Fibroblast of villous mesenchyme (primary cell): ENCODE data around the gene NUMBL. TPM values are rescaled to one million over a fixed set of nuclear protein-coding genes. Genes with fewer than 3 reads are reported as not detected.

Experiments
- DNase-seq: peaks from one replicate; pipeline ENCODE4 v3.0.0-alpha.2; 2010; ENCODE audit warnings: low read depth
- H3K4me3 ChIP-seq: 2 replicates; pipeline ENCODE4 v1.5.1; 2011; ENCODE audit warnings: low read depth, mild to moderate bottlenecking, low read length
- total RNA-seq: library from RNA; depleted of rRNA; stranded (reverse); fragments of >200 nt; gene quantifications from 2 replicates; pipeline ENCODE4 v1.2.3, GENCODE V29; 2012
- TF ChIP-seq, protein P1 (sequence below): IDR thresholded peaks from 2 replicates; pipeline ENCODE4 v1.5.1; 2012; ENCODE audit warnings: low read depth, mild to moderate bottlenecking, low read length; ENCODE audit not compliant: insufficient read depth

NUMBL gene
- total RNA-seq, 1 donor = 13.8 TPM

DNA sequence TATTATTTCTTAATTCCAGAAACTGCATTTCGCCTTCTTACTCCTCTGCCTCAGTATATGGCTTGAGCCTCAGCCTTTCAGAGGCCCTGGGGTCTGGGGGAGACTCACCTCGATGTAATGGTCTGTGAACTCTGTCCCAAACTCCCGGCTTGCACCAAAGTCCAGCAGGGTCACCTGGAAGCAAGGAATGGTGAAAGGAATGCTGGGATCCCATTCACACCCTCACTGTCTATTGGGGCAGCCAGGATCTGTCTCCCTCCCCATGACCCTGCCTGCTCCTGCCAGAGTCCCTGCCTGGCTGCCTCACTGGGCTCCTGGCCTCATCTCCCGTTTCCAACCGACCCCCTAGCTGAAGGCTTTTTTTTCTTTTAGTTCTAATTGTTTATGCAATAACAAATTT, 5.4 kb upstream of the NUMBL start:
- DNase-seq = no peak
- no peak overlapping the region for H3K4me3 ChIP-seq
- TF ChIP-seq, protein P1, sequence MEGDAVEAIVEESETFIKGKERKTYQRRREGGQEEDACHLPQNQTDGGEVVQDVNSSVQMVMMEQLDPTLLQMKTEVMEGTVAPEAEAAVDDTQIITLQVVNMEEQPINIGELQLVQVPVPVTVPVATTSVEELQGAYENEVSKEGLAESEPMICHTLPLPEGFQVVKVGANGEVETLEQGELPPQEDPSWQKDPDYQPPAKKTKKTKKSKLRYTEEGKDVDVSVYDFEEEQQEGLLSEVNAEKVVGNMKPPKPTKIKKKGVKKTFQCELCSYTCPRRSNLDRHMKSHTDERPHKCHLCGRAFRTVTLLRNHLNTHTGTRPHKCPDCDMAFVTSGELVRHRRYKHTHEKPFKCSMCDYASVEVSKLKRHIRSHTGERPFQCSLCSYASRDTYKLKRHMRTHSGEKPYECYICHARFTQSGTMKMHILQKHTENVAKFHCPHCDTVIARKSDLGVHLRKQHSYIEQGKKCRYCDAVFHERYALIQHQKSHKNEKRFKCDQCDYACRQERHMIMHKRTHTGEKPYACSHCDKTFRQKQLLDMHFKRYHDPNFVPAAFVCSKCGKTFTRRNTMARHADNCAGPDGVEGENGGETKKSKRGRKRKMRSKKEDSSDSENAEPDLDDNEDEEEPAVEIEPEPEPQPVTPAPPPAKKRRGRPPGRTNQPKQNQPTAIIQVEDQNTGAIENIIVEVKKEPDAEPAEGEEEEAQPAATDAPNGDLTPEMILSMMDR = no peak

DNA sequence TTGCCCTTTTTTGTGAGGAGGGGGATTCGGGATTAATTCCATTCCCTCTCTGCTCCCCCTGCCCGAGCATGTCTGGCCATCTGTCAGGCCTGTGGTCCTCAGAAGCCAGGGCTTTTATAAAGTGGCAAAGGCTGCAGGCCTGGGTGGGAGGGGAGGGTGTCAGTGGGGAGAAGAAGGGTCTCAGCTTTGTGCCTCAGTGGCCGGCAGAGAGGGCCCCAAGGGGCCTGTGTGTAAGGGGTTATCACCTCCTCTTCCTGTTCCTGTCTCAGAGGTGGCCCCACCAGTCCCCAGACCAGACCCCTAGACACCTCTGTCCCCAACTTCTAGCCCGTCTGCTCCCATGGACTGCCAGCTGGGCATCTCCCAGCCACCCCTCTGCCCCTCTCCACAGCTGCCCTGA, 3.4 kb upstream of the NUMBL start:
- TF ChIP-seq, protein P1 = no peak
- DNase-seq = no peak
- H3K4me3 ChIP-seq = no peak overlapping the region

DNA sequence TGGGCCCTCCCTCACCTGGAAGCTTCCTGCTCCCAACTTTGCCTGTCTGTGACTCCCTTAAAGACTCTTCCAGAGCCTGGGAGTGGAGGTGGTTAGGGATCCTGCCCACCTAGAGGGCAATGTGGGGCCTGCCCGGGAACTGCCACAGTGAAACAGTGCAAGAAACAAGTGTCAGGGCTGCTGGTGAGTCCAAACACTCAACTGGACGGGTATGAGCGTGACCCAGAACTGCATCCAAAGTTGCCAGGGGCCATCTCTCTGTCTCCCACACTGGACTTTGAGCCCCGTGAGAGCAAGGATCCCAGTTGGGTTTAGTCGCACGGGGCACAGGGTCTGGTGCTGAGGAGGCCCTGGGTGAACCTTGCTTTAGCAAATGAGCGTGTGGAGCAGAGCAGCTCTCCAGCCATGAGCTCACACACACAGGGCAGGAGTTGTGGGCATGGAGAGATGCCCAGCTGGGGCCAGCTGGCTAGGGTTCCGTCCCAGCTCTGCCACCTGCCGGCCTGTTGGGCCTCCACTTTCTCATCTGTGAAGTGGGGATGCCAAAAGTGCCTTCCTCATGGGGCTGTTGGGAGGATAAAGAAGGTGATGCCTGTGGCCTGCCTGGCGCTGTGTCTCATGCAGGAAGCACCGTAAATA, 2.8 kb upstream of the NUMBL start:
- no peak for DNase-seq
- H3K4me3 ChIP-seq = no peak overlapping the region
- TF ChIP-seq, protein P1 = no peak

DNA sequence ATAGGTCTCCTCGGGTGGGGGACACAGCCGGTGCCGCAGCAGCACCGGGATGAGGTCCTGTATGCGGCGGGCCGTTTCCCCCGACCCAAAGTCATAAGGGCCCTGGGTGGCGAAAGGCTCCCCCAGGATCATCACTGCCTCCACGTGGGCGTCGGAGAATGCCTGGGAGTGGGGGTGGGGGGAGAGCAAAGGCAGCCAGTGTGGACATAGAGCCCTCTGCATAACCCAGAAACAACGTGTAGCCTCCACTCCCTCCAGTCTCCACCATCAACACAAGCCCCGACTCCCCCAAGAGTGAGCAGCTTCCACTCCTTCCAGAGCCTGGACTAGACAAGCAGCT, 1.7 kb upstream of the NUMBL start:
- TF ChIP-seq, protein P1 = no peak
- no peak for DNase-seq

DNA sequence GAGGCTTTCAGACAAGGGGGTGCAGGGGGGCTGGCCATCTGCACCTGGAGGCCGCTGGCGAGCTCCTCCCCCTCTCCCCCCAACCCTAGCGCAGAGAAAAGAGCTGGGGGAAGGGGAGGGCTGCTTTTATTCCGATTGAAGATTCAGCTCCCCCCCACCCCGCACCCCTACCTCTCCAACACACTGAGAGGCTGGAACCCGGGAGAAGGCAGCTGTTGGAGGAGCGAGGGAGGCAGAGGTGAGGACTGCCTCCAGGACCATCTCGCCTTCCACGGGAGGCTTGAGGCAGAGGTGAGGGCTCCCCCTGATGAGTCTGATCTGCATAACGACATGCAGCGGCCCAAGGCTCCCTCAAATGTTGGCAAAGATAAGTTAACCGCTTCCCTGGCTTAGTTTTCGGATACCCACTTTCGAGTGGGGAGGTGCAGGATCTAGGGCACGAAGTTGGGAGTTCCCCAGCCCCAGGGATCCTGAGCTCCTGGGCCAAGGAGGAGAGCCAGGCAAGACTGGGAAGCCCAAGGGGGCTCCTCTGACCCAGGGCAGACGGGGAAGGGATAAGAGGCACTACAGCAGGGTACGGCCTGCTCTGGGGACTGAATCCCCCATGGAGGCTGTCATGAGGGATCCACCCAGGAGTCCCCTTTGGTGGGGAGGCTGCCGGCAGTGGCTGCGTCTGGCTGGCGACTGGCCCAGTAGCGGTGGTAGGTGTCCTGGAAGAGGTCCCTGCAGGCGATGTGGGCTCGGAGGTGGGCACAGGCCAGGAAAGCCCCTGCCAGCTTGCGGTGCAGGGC, 1.2 kb upstream of the NUMBL start:
- TF ChIP-seq, protein P1 = no peak
- H3K4me3 ChIP-seq = no peak overlapping the region
- no peak for DNase-seq

More for the DNA sequence above, 1.7 kb upstream of the NUMBL start:
- H3K4me3 ChIP-seq = no peak overlapping the region

DNA sequence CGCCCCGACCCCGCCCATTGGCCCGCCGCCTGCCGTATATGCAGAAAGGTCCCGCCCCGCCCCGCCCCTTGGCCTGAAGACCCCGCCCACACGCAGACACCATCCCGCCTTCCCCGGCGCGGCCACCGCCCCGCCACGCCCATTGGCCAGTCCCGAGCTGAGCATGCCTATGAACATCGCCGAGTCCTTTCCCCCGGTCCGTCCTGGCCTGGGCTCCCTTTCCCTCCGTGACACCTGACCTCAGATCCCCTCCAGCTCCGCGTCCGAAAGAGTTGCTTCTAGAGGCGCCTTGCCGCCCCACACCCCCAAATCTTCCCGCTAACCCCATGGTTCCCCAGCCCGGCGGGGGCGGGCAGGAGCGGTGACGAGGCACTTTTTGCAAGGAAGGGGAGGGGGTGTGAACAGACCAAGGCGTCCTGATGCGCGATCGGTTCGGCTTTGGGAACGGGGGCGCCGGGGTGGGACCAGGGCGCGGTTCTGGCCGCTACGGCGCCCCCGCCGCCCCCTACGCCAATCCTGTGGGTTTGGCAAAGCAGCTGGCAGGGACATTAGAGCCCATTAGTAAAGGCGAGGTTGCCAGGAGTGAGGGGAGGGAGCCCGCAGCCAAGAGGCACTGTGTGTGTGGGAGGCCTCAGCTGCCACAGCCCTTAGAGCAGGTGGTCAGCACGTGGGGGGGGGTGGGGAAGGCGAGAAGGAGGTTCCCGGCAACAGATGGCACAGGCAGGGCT, 406 bp upstream of the NUMBL start:
- TF ChIP-seq, protein P1 = no peak
- peak; percentile 95 for DNase-seq
- peak overlapping the region; percentile 80 for H3K4me3 ChIP-seq
